HG02852 (cell line): Measurements from ENCODE around the gene LOX.

Source experiments
- ATAC-seq: cut with Tn5 transposase; IDR thresholded peaks from one replicate; pipeline ENCODE4 v1.9.1; 2021; ENCODE audit warnings: mild to moderate bottlenecking, moderate library complexity; ENCODE audit not compliant: unreplicated experiment

LOX gene

GRCh38 chr5:122056913-122057312, 21.1 kb downstream of the LOX start:
- no peak for ATAC-seq

- no peak for ATAC-seq
Observed at GRCh38 chr5:122054266-122054665, 23.8 kb downstream of the LOX start.

DNA sequence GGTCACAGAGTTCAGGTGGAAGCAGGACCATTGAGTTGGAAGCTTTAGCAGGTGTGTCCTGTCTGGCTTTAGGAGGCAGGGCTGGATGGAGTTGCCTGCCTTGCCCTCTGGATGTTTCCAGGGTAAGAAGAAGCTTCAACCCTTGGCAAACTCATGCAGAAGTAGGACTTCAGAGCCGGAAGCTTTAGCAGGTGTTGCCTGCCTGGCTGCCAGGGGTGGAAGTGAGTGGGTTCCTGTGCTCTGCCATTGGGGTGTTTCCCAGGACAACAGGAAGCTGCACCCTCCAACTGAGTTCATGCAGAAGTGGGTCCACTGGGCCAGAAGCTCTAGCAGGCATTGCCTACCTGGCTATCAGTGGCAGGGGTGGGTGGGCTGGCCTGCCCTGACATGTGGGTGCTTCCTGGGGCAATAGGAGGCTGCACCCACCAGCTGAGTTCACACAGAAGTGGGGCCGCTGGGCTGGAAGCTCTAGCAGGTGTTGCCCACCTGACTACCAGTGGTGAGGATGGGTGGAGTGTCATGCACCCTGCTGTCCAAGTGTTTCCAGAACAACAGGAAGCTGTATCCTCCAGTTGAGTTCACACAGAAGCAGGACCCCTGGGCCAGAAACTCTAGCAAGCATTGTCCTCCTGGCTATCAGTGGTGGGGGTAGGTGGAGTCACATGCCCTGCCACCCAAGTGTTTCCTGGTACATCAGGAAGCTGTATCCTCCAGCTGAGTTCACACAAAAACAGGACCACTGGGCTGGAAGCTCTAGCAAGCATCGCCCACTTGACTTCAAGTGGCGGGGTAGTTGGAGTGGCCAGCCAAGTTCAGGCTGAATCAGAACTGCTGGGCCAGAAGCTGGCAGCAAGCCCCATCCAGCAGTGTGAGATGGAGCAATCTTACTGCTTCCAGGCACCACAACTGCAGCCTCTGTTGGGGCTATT, 24.6 kb downstream of the LOX start:
- ATAC-seq: no peak

GRCh38 chr5:122051569-122051968, 26.5 kb downstream of the LOX start:
- ATAC-seq: no peak

- no peak for ATAC-seq
Observed at GRCh38 chr5:122050959-122051358, 27.1 kb downstream of the LOX start.

DNA sequence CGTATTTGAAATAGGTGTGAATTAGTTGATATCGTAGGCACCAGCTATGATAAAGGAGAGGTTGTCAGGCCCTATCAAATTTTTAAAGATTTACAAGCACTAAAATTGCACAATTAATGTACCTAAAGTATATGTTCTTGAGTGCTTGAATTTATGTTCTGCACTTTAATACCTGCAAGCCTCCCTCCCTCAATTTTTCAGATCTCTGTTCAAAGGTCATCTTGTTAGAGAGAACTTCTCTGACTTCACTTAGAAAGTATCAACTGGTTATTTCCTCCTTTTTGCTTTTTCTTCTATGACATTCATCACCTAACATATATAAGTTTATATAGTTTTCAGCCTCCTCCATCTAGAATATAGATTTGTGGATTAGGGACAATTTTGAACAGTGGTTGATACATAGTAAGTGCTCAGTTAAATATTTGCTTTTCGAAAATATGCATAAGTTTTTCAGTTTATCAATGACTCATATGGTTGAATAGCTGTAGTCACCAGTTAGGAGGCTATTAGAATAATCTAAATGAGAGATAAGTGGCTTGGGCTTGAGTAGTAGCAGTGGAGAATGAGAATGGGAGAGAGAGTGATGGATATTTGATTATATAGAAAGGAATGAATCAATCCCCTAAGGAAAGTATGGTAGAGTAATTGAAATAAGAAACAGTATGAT, 37.3 kb downstream of the LOX start:
- ATAC-seq: no peak

DNA sequence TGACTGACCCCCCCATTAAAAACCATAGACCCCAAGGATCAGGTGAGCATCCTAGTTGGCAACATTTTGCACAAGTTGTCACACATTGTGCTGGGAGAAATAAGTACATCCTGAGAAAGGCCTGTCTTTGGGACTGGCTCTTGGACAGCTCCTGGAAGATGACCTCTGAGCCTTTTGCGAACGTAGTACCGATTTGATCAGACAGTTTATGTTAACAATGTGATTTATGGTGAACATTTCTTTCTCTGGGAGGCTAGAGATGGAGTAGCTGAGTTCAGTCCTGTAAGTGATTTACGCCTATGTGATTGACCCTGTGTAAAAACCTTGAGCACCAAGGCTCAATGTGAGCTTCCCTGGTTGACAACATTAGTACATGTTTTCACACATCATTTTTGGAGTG, 41.7 kb downstream of the LOX start:
- ATAC-seq: no peak

- no peak for ATAC-seq
Observed at GRCh38 chr5:122035913-122036312, 42.1 kb downstream of the LOX start.

- no peak for ATAC-seq
Observed at GRCh38 chr5:122031836-122032235, 46.2 kb downstream of the LOX start.

DNA sequence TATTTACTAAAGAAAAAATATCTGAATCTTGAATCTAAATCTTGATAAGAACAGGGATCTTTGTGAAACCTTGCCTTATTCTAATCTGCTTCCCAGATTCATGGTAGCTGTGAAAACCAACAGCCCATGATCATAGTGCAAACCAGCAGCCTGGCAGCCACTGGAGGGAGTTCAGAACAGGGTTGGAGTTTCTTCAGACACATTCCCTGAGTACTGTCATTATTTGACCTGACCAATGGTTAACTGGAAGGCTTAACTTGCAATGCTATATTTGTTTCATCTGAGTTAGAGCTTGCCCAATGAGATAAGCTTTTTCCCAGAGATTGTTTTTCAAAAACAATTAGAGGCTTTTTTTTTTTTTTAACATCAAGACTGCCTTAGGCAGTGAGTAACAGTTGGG, 47.8 kb downstream of the LOX start:
- ATAC-seq: no peak

- no peak for ATAC-seq
Observed at GRCh38 chr5:122029818-122030217, 48.2 kb downstream of the LOX start.

DNA sequence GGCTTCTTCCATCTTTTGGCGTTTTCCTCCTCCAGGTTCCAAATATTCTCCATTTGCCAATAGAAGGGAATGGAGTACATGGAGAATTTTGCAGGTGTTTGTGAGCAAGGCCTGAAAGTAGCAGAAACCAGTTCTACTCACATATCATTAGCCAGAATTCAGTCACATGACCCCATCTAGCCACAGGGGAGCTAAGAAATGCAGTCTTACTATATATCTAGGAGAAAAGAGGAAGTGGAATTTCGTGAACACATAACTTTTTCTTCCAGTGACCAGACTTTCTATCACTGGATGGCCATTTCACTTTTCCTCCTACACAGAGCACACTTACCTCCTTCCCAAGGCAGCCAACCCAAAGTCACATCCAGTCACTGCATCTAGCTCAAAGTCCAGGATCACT, 55.1 kb downstream of the LOX start:
- no peak for ATAC-seq

DNA sequence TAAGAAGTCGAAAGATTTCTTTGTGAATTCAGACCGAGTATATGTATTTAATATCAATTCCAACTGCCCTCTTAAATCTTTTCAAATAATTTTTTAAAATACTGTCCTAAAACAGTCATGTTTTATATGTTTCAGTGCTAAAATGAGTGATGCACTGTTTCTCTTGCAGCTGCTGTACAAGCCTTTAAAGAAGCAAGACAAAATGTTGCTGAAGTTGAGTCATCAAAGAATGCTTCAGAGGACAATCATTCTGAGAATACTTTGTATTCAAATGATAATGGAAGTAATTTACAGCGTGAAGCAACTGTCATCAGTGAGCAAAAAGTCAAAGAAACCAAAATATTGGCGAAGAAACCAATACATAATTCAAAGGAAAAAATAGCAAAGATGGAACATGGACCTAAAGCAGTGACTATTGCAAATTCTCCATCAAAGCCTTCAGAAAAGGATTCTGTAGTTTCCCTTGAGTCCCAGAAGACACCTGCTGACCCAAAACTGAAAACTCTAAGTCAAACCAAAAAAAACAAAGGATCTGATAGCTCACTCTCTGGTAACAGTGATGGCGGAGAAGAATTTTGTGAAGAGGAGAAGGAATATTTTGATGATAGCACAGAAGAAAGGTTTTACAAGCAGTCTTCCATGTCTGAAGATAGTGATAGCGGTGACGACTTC, 58.0 kb downstream of the LOX start:
- peak; percentile 75 for ATAC-seq

DNA sequence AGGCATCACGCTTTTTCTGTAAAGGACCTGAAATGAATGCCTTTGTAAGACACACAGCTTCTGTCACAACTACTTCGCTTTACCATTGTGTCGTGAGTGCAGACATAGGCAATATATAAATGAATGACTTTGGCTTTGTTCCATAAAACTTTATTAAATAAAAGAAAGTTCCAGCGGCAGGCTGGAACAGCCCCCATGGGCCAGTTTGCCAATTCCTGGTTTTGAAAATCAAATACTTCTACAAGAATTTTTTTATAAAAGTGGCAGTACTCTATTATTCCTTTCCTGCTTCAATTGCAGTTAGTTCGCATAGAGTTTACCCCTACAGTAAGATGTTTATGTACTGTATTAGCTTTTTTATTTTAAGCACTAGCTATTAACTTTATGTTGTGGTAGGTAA, 62.6 kb downstream of the LOX start:
- ATAC-seq: no peak

GRCh38 chr5:122014236-122014935, 63.7 kb downstream of the LOX start:
- no peak for ATAC-seq
